GM23248 (cell line): ENCODE results near the gene EMC7. TPM values are rescaled to one million over a fixed set of nuclear protein-coding genes. Genes with fewer than 3 reads are reported as not detected.
A peak's percentile ranks its signal among the peaks of the same experiment; 100 is the strongest.

Experiments
- DNase-seq: peaks from one replicate; pipeline ENCODE4 v3.0.0-alpha.2; 2015
- H2AFZ ChIP-seq: fragments of 200-600 bp; sonication (generic); 2 replicates; pipeline ENCODE4 v1.6.1; 2016; ENCODE audit warnings: antibody characterized with exemption
- H3F3A ChIP-seq: fragments of 200-600 bp; sonication (generic); 2 replicates; pipeline ENCODE4 v1.6.1; 2016; ENCODE audit warnings: mild to moderate bottlenecking, antibody characterized with exemption, mixed run types; ENCODE audit not compliant: insufficient read depth
- H3K27ac ChIP-seq: fragments of 200-600 bp; sonication (generic); 2 replicates; pipeline ENCODE4 v1.5.1; 2016; ENCODE audit warnings: mild to moderate bottlenecking
- H3K27me3 ChIP-seq: fragments of 200-600 bp; sonication (generic); replicated peaks from 2 replicates; pipeline ENCODE4 v1.6.1; 2016; ENCODE audit warnings: mild to moderate bottlenecking; ENCODE audit not compliant: insufficient read depth
- H3K36me3 ChIP-seq: fragments of 200-600 bp; sonication (generic); 2 replicates; pipeline ENCODE4 v1.6.1; 2016; ENCODE audit warnings: low read depth, mild to moderate bottlenecking
- H3K4me1 ChIP-seq: fragments of 200-600 bp; sonication (generic); 2 replicates; pipeline ENCODE4 v1.6.1; 2016; ENCODE audit warnings: mild to moderate bottlenecking; ENCODE audit not compliant: insufficient read depth
- H3K4me2 ChIP-seq: fragments of 200-600 bp; sonication (generic); one replicate; pipeline ENCODE4 v1.6.1; 2016; ENCODE audit warnings: mild to moderate bottlenecking; ENCODE audit not compliant: unreplicated experiment
- H3K4me3 ChIP-seq: fragments of 200-600 bp; sonication (generic); 2 replicates; pipeline ENCODE4 v1.5.1; 2016; ENCODE audit warnings: mild to moderate bottlenecking
- H3K79me2 ChIP-seq: fragments of 200-600 bp; sonication (generic); 2 replicates; pipeline ENCODE4 v1.6.1; 2016; ENCODE audit warnings: mild to moderate bottlenecking; ENCODE audit not compliant: insufficient read depth
- H3K9ac ChIP-seq: fragments of 200-600 bp; sonication (generic); 2 replicates; pipeline ENCODE4 v1.6.1; 2016; ENCODE audit warnings: mild to moderate bottlenecking
- H3K9me2 ChIP-seq: fragments of 200-600 bp; sonication (generic); 2 replicates; pipeline ENCODE4 v1.6.1; 2016; ENCODE audit warnings: mixed run types, mild to moderate bottlenecking, moderate library complexity; ENCODE audit not compliant: insufficient read depth
- H3K9me3 ChIP-seq: fragments of 200-600 bp; sonication (generic); one replicate; pipeline ENCODE4 v1.6.1; 2017; ENCODE audit warnings: low read depth
- H4K20me1 ChIP-seq: fragments of 200-600 bp; sonication (generic); 2 replicates; pipeline ENCODE4 v1.6.0; 2016; ENCODE audit not compliant: insufficient read depth
- EZH2 ChIP-seq: fragments of 200-600 bp; sonication (generic); IDR thresholded peaks from 2 replicates; pipeline ENCODE4 v1.6.1; 2018; ENCODE audit warnings: antibody characterized with exemption, mild to moderate bottlenecking; ENCODE audit not compliant: insufficient read depth, poor library complexity, severe bottlenecking
- EZH2phosphoT487 ChIP-seq: fragments of 200-600 bp; sonication (generic); IDR thresholded peaks from 2 replicates; pipeline ENCODE4 v1.6.1; 2018; ENCODE audit warnings: antibody characterized with exemption, moderate library complexity, mild to moderate bottlenecking, low read depth; ENCODE audit not compliant: insufficient read depth
- WGBS, 2 experiments: methylation state at CpG; one replicate each; pipeline ENCODE4 v1.1.6; 2015 to 2017; ENCODE audit warnings: low lambda C conversion rate in 2 of 2, low coverage in 1 of 2; ENCODE audit errors: missing lambda C conversion rate in 2 of 2; 5-methylcytosine and 5-hydroxymethylcytosine counted together
- in situ Hi-C: fragments of 300-500 bp; cut with MboI; formaldehyde crosslinking; loops from 2 replicates; pipeline ENCODE4 v1.15.0; 2020
- polyA plus RNA-seq: library from polyadenylated mRNA; unstranded; fragments of >200 nt; fragmentation: Nextera tagmentation; extraction: Ambion mirVana; gene quantifications from 2 replicates; pipeline ENCODE4 v1.2.1, GENCODE V29; 2016
- total RNA-seq: library from RNA; depleted of rRNA; stranded (reverse); fragments of >200 nt; shearing (Covaris generic); gene quantifications from 2 replicates; pipeline ENCODE4 v1.2.3, GENCODE V29; 2014

The EMC7 gene
- total and polyA plus RNA-seq, 2 experiments from 2014 or later, result 52.6 to 229 TPM

DNA sequence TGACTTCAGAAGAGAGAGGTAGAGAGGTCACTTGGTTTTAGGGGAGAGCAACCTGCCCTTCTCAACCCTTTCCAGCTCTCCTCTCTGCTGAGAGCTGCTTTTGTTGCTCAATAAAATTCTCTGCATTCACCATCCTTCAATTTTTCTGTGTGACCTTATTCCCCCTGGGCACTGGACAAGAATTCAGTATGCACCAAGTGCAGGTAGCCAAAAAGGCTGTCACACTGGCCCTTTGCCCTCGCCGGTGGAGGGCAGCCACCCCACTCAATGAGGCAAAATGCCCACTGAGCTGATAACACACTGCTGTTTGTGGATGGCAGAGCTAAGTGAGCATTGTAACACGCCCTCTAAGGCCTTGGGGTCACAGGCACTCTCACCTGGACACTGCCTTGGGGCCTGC lies 13.1 kb upstream of the EMC7 start:
- Histone ChIP-seq H4K20me1 (no peaks in the 10 kb centered on the region), H3K9me2 (no peaks in the 10 kb centered on the region), H3K4me3 (no peak overlapping the region), H3K4me2 (no peak overlapping the region), H3K9me3 (no peaks in the 10 kb centered on the region), H3K9ac (no peak overlapping the region), H3K27me3 (no peaks in the 10 kb centered on the region), H3K4me1 (no peaks in the 10 kb centered on the region), H3K27ac (no peak overlapping the region), H3K36me3 (no peaks in the 10 kb centered on the region), H3F3A (no peaks in the 10 kb centered on the region), H3K79me2 (no peaks in the 10 kb centered on the region), H2AFZ (no peak overlapping the region)
- 62 to 67% methylated on average over 3 of the region's 3 CpGs for WGBS, 2 experiments
- in situ Hi-C loops, result loop anchor here (25.0 kb wide), 1 partner anchor 248 kb away; the partner anchor contains the start of gene LPCAT4
- TF ChIP-seq EZH2 (no peak), EZH2phosphoT487 (no peak)
- no peak for DNase-seq

DNA sequence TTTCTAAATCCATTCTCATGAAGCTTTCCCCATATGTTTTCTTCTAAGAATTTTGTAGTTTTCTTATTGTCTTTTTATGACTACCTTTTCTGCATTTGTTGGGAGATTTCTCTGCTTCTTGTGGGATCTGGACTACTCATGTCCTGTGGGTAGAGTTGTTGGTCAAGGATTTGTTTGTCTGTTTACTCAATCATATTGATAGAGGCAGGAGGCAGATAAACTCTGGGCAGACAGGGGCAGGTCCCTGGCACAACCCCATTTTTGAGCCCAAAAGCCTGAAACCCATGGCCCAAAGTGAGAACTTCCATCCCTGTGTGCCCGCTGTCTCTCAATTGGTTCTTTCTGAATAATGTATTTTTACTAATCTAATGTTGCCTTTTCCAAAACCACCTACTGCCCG lies 12.6 kb upstream of the EMC7 start:
- H3K36me3 ChIP-seq, result no peaks in the 10 kb centered on the region

DNA sequence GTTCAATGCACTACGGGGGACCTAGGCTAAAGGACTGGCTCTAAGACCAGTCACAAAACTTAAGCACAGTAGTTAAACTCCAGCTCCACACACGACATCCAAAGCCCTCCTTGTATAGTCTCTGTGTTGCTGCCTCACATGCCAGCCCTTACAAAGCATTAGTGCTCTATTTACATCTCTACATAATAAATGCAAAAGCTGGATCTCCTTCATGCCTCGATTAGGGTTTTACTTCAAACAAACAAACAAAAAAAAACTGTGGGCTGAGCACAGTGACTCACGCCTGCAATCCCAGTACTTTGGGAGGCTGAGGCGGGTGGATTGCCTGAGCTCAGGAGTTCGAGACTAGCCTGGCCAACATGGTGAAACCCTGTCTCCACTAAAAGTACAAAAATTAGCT lies 9.8 kb upstream of the EMC7 start:
- 47 to 53% methylated on average over 6 of the region's 6 CpGs for WGBS, 2 experiments
- Histone ChIP-seq H3K79me2 (no peaks in the 10 kb centered on the region), H3K9me2 (no peaks in the 10 kb centered on the region), H3K9ac (no peak overlapping the region), H4K20me1 (no peaks in the 10 kb centered on the region), H3K27me3 (no peaks in the 10 kb centered on the region), H3K9me3 (no peaks in the 10 kb centered on the region), H3F3A (no peaks in the 10 kb centered on the region), H3K4me3 (no peak overlapping the region), H3K36me3 (no peaks in the 10 kb centered on the region), H3K4me1 (no peaks in the 10 kb centered on the region), H3K27ac (no peak overlapping the region), H2AFZ (0 out of 2 replicates have a peak overlapping the region, but pooled peaks have one; percentile 1), H3K4me2 (no peak overlapping the region)
- in situ Hi-C loops, result loop anchor here (25.0 kb wide), 1 partner anchor 251 kb away; the partner anchor contains the start of gene LPCAT4
- DNase-seq, result no peak
- TF ChIP-seq EZH2phosphoT487, result no peak
- no peak for TF ChIP-seq EZH2

More for the DNA sequence above, 12.6 kb upstream of the EMC7 start:
- Histone ChIP-seq H3K27ac (no peak overlapping the region), H3K9ac (no peak overlapping the region), H3K27me3 (no peaks in the 10 kb centered on the region), H3K9me3 (no peaks in the 10 kb centered on the region), H3F3A (no peaks in the 10 kb centered on the region), H3K4me3 (no peak overlapping the region), H3K4me1 (no peaks in the 10 kb centered on the region), H2AFZ (no peak overlapping the region), H4K20me1 (no peaks in the 10 kb centered on the region), H3K9me2 (no peaks in the 10 kb centered on the region), H3K4me2 (no peak overlapping the region), H3K79me2 (no peaks in the 10 kb centered on the region)
- 62 to 68% methylated on average over 2 of the region's 2 CpGs for WGBS, 2 experiments
- DNase-seq, result no peak
- in situ Hi-C loops, result loop anchor here (25.0 kb wide), 1 partner anchor 248 kb away; the partner anchor contains the start of gene LPCAT4
- TF ChIP-seq EZH2 (no peak), EZH2phosphoT487 (no peak)

DNA sequence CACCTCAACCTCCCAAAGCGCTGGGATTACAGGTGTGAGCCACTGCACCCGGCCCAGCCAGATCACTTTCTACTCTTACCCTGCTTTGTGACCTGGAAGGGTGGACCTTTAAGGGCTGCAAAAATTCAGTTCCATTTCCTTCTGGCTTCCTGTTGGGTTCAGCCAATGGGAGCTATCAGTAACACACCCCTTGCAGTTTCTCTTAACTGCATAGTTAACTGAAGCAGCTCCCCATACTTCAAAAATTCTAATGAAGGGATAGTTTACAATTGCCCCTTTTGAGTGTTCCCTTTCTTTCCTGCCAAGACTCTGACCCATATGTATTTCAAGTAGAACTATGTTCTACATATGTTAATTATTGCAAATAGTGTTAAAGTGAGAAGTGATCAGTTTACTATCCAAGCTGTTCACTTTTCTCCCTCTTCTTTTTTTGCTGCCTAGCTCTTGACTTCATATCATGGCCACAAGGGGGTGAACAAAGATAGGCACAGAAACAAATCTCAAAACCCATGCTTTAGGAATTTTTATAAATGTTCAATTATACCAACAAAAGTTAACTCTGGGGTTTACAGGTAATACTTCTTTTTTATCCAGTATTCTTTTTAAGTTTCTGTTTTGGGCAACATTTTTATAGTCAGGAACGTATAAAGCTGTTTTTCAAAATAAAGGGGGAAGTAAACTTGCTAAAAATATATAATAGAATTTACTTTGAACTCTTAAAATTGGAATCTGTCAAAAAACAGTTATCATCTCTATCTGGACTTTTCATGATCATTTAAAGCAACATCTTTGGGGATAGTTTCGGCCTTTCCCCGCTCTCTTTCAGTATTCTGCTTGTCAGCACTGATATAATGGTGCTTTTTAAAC lies 8.4 kb upstream of the EMC7 start:
- Histone ChIP-seq H3K9me3 (no peaks in the 10 kb centered on the region), H3K9me2 (no peaks in the 10 kb centered on the region), H3K4me3 (no peak overlapping the region), H3K27ac (no peak overlapping the region), H3K36me3 (no peaks in the 10 kb centered on the region), H3K4me1 (no peaks in the 10 kb centered on the region), H3K79me2 (no peaks in the 10 kb centered on the region), H3K27me3 (no peaks in the 10 kb centered on the region), H4K20me1 (no peaks in the 10 kb centered on the region), H3F3A (no peaks in the 10 kb centered on the region), H2AFZ (peak overlapping the region; percentile 55), H3K9ac (no peak overlapping the region), H3K4me2 (no peak overlapping the region)
- in situ Hi-C loops, result loop anchor here (10.0 to 25.0 kb wide), 2 partner anchors 105 to 252 kb away; partner anchors contain the start of genes KATNBL1 and LPCAT4
- TF ChIP-seq EZH2, result no peak
- TF ChIP-seq EZH2phosphoT487, result no peak
- 39% methylated on average over 5 of the region's 5 CpGs for WGBS, 2 experiments
- DNase-seq, result peak; percentile 67
